ENCODE measurements around the gene ATXN1.

ATXN1 gene

GRCh38 chr6:16286151-16286522 is 475.1 kb downstream of the ATXN1 start:
- peak; percentile 77 for TF ChIP-seq CTCF (IDR thresholded peaks at IDR 0.05; ENCODE audit: low read depth, low read length)
- H3K4me3 ChIP-seq (ENCODE audit: low read depth, low read length), result no peak overlapping the region

- no peak overlapping the region for H3K4me3 ChIP-seq (ENCODE audit: low read depth, low read length)
- TF ChIP-seq CTCF (IDR thresholded peaks at IDR 0.05; ENCODE audit: low read depth, low read length), result no peak
These were observed 475.7 kb downstream of the ATXN1 start for GRCh38 chr6:16285467-16286150.

- no peak overlapping the region for H3K4me3 ChIP-seq (ENCODE audit: low read depth, low read length)
- no peak for TF ChIP-seq CTCF (IDR thresholded peaks at IDR 0.05; ENCODE audit: low read depth, low read length)
These were observed 476.8 kb downstream of the ATXN1 start for GRCh38 chr6:16284472-16284871.

- no peak for TF ChIP-seq CTCF (IDR thresholded peaks at IDR 0.05; ENCODE audit: low read depth, low read length)
- no peak overlapping the region for H3K4me3 ChIP-seq (ENCODE audit: low read depth, low read length)
These were observed 478.9 kb downstream of the ATXN1 start for GRCh38 chr6:16282370-16282769.

- H3K4me3 ChIP-seq (ENCODE audit: low read depth, low read length), result no peak overlapping the region
- TF ChIP-seq CTCF (IDR thresholded peaks at IDR 0.05; ENCODE audit: low read depth, low read length), result no peak
These were observed 482.0 kb downstream of the ATXN1 start for GRCh38 chr6:16279243-16279642.

GRCh38 chr6:16278750-16279149 is 482.5 kb downstream of the ATXN1 start:
- H3K4me3 ChIP-seq (ENCODE audit: low read depth, low read length), result no peak overlapping the region
- no peak for TF ChIP-seq CTCF (IDR thresholded peaks at IDR 0.05; ENCODE audit: low read depth, low read length)

- TF ChIP-seq CTCF (IDR thresholded peaks at IDR 0.05; ENCODE audit: low read depth, low read length), result no peak
- H3K4me3 ChIP-seq (ENCODE audit: low read depth, low read length), result no peak overlapping the region
These were observed 483.1 kb downstream of the ATXN1 start for GRCh38 chr6:16278048-16278724.
